Colon (tissue), 2 donors: Measurements from ENCODE around the gene NEAT1.
"Not testable (repeated sequence)": the region's sequence is repeated elsewhere in the genome, so short reads cannot be mapped to it uniquely, and the experiment has no call there.

Experiments used
- FAIRE-seq: peaks from 2 replicates; lab custom pipeline; 2012; peaks lifted over from hg19 to GRCh38; lab: Jason Lieb, UNC
- donor health status: control.
- donor health status: control.

NEAT1 gene

DNA sequence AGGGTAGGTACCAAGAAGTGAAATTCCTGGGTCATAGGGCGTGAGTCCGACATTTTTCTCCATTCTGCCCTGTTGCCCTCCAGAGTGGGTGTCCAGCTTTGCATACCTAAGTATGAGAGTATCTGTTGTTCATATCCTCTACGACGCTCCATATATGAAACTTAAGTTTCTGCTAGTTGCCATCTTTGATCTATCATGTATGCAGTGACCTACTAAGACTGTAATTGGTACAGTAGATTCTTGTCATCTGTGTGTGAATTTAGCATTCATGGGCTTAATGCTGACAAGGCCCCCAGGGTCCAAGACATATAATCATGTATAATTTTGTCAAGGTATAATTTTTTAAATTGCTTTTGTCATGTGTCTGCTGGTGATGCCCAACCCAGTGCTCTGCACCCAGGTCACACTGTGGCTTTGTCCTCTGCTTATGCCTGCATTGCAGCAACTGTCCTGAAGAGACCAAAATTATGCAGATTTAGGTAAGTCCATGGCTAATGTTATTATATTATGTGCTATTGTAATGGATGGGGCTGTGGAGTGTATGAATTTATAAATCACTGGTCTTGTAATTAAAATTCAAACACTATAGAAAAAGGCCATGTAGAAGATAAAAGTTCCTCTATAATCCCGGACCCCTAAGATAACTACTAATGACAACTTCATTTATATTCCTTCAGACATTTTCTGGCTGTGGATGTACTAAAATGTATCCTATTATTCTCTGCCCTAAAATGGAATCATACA, 12.2 kb downstream of the NEAT1 start:
- no peak for FAIRE-seq

DNA sequence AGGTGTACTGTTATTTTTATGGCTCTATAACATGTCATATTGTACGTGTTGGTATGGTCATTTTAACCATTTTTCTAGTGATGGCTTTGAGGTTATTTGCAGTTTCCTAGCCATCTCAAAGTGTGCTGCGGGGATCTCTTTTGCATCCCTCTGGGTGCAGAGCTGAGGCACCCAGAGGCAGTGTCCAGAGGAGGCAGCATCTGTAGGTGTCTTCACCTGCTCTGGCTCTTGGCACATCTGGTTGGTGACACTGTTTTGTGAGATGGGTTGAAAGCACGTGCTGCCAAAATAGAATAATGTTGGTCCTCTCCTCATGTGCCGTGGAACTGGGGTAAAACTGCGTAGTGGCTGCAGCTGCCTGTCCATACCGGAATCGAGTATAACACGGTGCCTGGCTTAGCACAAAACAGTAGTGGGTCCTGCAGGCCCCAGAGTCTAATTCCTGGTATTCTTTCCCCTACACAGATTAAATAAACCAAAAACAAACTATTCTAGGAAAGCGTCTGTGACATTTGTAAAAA, 12.9 kb downstream of the NEAT1 start:
- FAIRE-seq, result no peak

DNA sequence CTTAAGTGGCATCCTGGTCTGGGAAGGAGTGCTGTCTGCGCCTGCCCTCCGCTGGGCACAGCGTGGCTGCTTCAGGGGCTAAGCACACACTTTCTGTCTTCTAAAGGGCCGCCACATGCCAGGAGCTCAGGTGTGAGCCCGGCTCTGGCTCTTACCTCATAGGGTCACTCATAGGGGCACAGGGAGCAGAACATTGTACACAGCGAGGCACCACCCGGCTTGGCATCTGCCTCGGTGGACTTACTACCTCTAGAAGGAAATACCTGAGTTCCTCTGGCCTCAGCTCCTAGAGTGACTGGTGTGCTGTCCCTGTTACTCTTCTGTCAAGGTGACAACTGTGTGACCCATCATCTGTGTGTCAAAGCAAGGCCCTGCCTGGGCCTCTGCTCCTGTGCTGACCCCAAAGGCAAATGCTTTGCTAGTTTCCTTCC, 13.4 kb downstream of the NEAT1 start:
- FAIRE-seq, result no peak

DNA sequence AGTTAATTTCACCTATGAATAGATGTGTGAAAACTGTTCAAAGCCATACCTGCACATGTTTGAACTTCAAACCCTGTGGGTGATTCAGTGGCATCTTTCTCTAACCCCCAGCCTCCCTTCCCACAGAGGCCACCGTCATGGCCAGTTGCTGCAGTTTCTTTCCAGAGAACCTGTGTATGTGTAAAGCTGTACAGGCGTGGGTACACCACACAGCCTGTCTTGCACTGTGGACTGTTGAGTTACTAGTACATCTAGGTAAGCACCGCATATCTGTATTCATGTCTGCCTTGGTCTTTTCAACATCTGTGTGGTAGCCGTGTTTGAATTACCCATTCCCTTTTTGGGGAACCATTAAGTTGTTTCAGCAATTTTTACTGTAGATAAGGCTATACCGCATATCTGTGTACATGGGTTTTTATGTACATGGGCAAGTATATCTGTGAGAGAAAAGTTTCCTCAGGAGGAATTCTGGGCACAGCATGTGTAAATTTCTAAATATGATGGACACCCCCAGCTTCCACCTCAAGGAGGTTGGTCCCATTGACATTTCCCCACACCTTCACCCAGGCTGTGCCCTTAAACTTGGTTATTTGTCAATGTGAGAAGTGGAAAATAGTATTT, 13.9 kb downstream of the NEAT1 start:
- no peak for FAIRE-seq

- no peak for FAIRE-seq
These were observed 15.0 kb downstream of the NEAT1 start for GRCh38 chr11:65437436-65438227.

- FAIRE-seq, result no peak
These were observed 15.9 kb downstream of the NEAT1 start for GRCh38 chr11:65438257-65439151.

DNA sequence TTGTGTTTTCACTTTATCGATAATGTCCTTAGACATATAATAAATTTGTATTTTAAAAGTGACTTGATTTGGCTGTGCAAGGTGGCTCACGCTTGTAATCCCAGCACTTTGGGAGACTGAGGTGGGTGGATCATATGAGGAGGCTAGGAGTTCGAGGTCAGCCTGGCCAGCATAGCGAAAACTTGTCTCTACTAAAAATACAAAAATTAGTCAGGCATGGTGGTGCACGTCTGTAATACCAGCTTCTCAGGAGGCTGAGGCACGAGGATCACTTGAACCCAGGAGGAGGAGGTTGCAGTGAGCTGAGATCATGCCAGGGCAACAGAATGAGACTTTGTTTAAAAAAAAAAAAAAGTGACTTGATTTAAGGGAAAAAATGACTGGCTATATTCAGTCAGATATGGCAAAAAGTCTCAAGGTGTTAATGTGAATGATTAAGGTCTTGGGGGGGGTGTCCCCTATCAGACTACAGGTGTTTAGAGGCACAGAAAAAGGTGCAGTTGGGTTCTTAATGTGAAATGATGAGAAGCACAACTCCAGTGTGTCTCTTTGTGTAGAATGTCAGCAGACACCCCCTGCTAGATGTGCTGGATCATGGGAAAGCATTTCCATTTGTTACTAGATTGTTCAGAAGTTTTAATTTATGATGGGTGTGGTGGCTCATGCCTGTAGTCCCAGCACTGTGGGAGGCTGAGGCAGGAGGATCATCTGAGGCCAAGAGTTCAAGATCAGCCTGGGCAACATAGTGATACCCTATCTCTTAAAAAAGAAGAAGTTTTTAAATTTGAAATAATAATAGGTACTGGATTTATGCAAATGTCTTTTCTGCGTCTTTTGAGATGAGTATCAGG, 17.0 kb downstream of the NEAT1 start:
- FAIRE-seq, result no peak

- no peak for FAIRE-seq
These were observed 18.4 kb downstream of the NEAT1 start for GRCh38 chr11:65440831-65441499.

- FAIRE-seq, result no peak
These were observed 20.3 kb downstream of the NEAT1 start for GRCh38 chr11:65442842-65443331.

- no peak for FAIRE-seq
These were observed 21.9 kb downstream of the NEAT1 start for GRCh38 chr11:65444314-65445051.

- FAIRE-seq, result no peak
These were observed 22.6 kb downstream of the NEAT1 start for GRCh38 chr11:65445101-65445603.

DNA sequence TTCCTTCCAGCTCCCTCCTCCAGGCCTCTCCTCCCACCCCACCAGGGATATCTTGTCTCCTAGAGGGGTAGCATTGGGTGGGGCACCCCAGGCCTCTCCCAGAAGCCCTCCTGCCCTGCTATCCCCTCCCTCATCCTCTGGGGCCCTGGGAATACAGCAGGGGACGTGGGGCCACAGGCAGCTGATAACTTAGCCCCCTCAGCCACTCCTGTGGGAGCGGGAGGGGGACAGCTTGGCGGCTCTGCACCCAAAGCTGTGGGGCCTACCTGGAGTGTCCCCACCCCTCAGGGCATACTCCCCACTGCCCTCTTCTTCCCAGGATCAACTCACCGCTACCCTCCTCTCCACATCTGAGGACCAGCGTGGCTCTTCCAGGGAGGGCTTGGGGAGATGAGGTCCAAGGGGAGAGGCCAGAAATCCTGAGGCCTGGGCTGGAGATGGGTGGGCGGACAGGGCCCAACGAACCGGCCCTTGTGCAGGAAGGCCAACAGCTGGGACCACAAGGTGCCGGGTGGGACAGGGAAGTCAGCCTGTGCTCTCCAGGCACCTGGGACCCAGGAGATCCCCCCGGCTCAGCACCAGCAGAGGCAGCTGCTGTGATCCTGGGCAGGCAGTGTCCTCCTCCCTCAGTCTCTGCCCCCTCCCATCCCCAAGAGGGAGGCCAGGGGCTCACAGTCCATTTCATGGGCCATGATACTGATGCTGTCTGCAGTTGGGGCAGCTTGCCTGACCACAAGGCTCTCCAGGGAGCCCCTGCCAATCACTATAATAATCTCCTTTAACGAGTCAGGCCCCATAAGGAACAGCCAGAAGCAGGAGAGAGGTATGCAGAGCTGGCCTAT, 23.2 kb downstream of the NEAT1 start:
- no peak for FAIRE-seq

GRCh38 chr11:65446446-65447277, 24.1 kb downstream of the NEAT1 start:
- FAIRE-seq, result no peak

GRCh38 chr11:65448074-65448417, 25.4 kb downstream of the NEAT1 start:
- no peak for FAIRE-seq

GRCh38 chr11:65448418-65449105, 26.0 kb downstream of the NEAT1 start:
- FAIRE-seq, result no peak

GRCh38 chr11:65451301-65451700, 28.7 kb downstream of the NEAT1 start:
- not testable (repeated sequence) for FAIRE-seq

- not testable (repeated sequence) for FAIRE-seq
These were observed 29.7 kb downstream of the NEAT1 start for GRCh38 chr11:65452259-65452658.
